ENCODE data around the gene AQP7. TPM values are rescaled to one million over a fixed set of nuclear protein-coding genes. Genes with fewer than 3 reads are reported as not detected.
A peak's percentile ranks its signal among the peaks of the same experiment; 100 is the strongest.
"Not testable (repeated sequence)": the region's sequence is repeated elsewhere in the genome, so short reads cannot be mapped to it uniquely, and the experiment has no call there.

The AQP7 gene
- total RNA-seq, 1 experiment from 2014 or later = not detected

GRCh38 chr9:33425128-33425533 lies 22.8 kb upstream of the AQP7 start:
- BruUV-seq (replicated peaks) = no TSS peak
- H3K4me3 ChIP-seq (ENCODE audit: low read length) = no peak overlapping the region
- intact Hi-C loops (cut with micrococcal nuclease) = loop anchor here (1.0 kb wide), 1 partner anchor 10 kb away; no protein-coding TSS in a partner anchor
- no peaks in the 10 kb centered on the region for H3K9me3 ChIP-seq (ENCODE audit: low read length)
- H3K79me2 ChIP-seq (ENCODE audit: low read length) = no peaks in the 10 kb centered on the region
- H3K4me2 ChIP-seq (ENCODE audit: low read length) = peak overlapping the region; percentile 57
- ChIA-PET CTCF (no interaction called here), POLR2A (ENCODE audit: unreplicated experiment) (no interaction called here)
- H3F3A ChIP-seq (ENCODE audit: low read length, unreplicated experiment) = no peaks in the 10 kb centered on the region
- TF ChIP-seq EZH2 (IDR thresholded peaks at IDR 0.05; ENCODE audit: low read length, unreplicated experiment) (no peak), EZH2phosphoT487 (IDR thresholded peaks at IDR 0.05; ENCODE audit: borderline replicate concordance, low read length) (no peak), CTCF (conservative IDR thresholded peaks at IDR 0.05; ENCODE audit: low read depth, low read length) (no peak)
- H2AFZ ChIP-seq (ENCODE audit: low read length) = no peak overlapping the region
- H3K9ac ChIP-seq (ENCODE audit: low read length) = peak overlapping the region; percentile 0; the same call in 1 of the 2 replicates
- DNase-seq (peak; percentile 87), ATAC-seq (peak; percentile 82)
- no peaks in the 10 kb centered on the region for H3K9me2 ChIP-seq (replicated peaks; ENCODE audit: low read length)
- H3K27me3 ChIP-seq (ENCODE audit: low read length) = no peaks in the 10 kb centered on the region
- no peaks in the 10 kb centered on the region for H4K20me1 ChIP-seq (ENCODE audit: low read length)
- H3K4me1 ChIP-seq (ENCODE audit: insufficient read depth, low read length) = peaks cover 21% of the 10 kb centered on the region
- no peaks in the 10 kb centered on the region for H3K36me3 ChIP-seq (ENCODE audit: low read depth, low read length)
- H3K27ac ChIP-seq (ENCODE audit: low read length) = peak overlapping the region; percentile 68

GRCh38 chr9:33424492-33424891 lies 22.1 kb upstream of the AQP7 start:
- H4K20me1 ChIP-seq (ENCODE audit: low read length); H3K9ac ChIP-seq (ENCODE audit: low read length); H3K9me3 ChIP-seq (ENCODE audit: low read length); H3K4me3 ChIP-seq (ENCODE audit: low read length); BruUV-seq (replicated peaks); H3K36me3 ChIP-seq (ENCODE audit: low read depth, low read length); H3K9me2 ChIP-seq (replicated peaks; ENCODE audit: low read length); ATAC-seq; H2AFZ ChIP-seq (ENCODE audit: low read length); H3K27me3 ChIP-seq (ENCODE audit: low read length); H3K4me2 ChIP-seq (ENCODE audit: low read length); H3F3A ChIP-seq (ENCODE audit: low read length, unreplicated experiment); CTCF ChIA-PET; intact Hi-C loops (cut with micrococcal nuclease); POLR2A ChIA-PET (ENCODE audit: unreplicated experiment); DNase-seq; H3K79me2 ChIP-seq (ENCODE audit: low read length): not testable (repeated sequence)
- Histone ChIP-seq H3K4me1 (ENCODE audit: insufficient read depth, low read length) (peaks cover 21% of the 10 kb centered on the region), H3K27ac (ENCODE audit: low read length) (peak overlapping the region; percentile 68; the same call in 1 of the 2 replicates)

- H3K9ac ChIP-seq (ENCODE audit: low read length); intact Hi-C loops (cut with micrococcal nuclease); BruUV-seq (replicated peaks): not testable (repeated sequence)
These were observed 21.7 kb upstream of the AQP7 start for GRCh38 chr9:33424043-33424442.

GRCh38 chr9:33419708-33420303 lies 17.4 kb upstream of the AQP7 start:
- DNase-seq (no peak), ATAC-seq (no peak)
- no TSS peak for BruUV-seq (replicated peaks)
- no peak overlapping the region for H2AFZ ChIP-seq (ENCODE audit: low read length)
- intact Hi-C loops (cut with micrococcal nuclease) = no loop called here
- CTCF ChIA-PET = no interaction called here
- H3K27ac ChIP-seq (ENCODE audit: low read length) = no peak overlapping the region
- H3K4me3 ChIP-seq (ENCODE audit: low read length) = no peak overlapping the region
- no peaks in the 10 kb centered on the region for H4K20me1 ChIP-seq (ENCODE audit: low read length)
- peaks cover 24% of the 10 kb centered on the region for H3K4me1 ChIP-seq (ENCODE audit: insufficient read depth, low read length)
- no peaks in the 10 kb centered on the region for H3K9me2 ChIP-seq (replicated peaks; ENCODE audit: low read length)
- H3K9ac ChIP-seq (ENCODE audit: low read length) = no peak overlapping the region
- no peaks in the 10 kb centered on the region for H3K36me3 ChIP-seq (ENCODE audit: low read depth, low read length)
- TF ChIP-seq EZH2 (IDR thresholded peaks at IDR 0.05; ENCODE audit: low read length, unreplicated experiment) (no peak), CTCF (conservative IDR thresholded peaks at IDR 0.05; ENCODE audit: low read depth, low read length) (no peak), EZH2phosphoT487 (IDR thresholded peaks at IDR 0.05; ENCODE audit: borderline replicate concordance, low read length) (no peak)
- H3K79me2 ChIP-seq (ENCODE audit: low read length) = no peaks in the 10 kb centered on the region
- no peaks in the 10 kb centered on the region for H3K9me3 ChIP-seq (ENCODE audit: low read length)
- H3K27me3 ChIP-seq (ENCODE audit: low read length) = no peaks in the 10 kb centered on the region
- no peaks in the 10 kb centered on the region for H3F3A ChIP-seq (ENCODE audit: low read length, unreplicated experiment)
- no peak overlapping the region for H3K4me2 ChIP-seq (ENCODE audit: low read length)
- POLR2A ChIA-PET (ENCODE audit: unreplicated experiment) = no interaction called here

More at GRCh38 chr9:33424043-33424442, 21.7 kb upstream of the AQP7 start:
- H3K27ac ChIP-seq (ENCODE audit: low read length); DNase-seq; H3K4me2 ChIP-seq (ENCODE audit: low read length); H3K36me3 ChIP-seq (ENCODE audit: low read depth, low read length); H3K79me2 ChIP-seq (ENCODE audit: low read length); H4K20me1 ChIP-seq (ENCODE audit: low read length); H3K9me2 ChIP-seq (replicated peaks; ENCODE audit: low read length); H3F3A ChIP-seq (ENCODE audit: low read length, unreplicated experiment); ATAC-seq; CTCF ChIA-PET; POLR2A ChIA-PET (ENCODE audit: unreplicated experiment); H3K27me3 ChIP-seq (ENCODE audit: low read length); H3K9me3 ChIP-seq (ENCODE audit: low read length); H2AFZ ChIP-seq (ENCODE audit: low read length); H3K4me3 ChIP-seq (ENCODE audit: low read length): not testable (repeated sequence)
- H3K4me1 ChIP-seq (ENCODE audit: insufficient read depth, low read length) = peaks cover 21% of the 10 kb centered on the region
